GM21367 (cell line): ENCODE data around the gene NSD2.

Source experiments
- ATAC-seq: cut with Tn5 transposase; IDR thresholded peaks from one replicate; pipeline ENCODE4 v1.9.1; 2021; ENCODE audit not compliant: unreplicated experiment

The NSD2 gene

GRCh38 chr4:1939664-1940509, 68.7 kb downstream of the NSD2 start:
- no peak for ATAC-seq

GRCh38 chr4:1940566-1940965, 69.4 kb downstream of the NSD2 start:
- ATAC-seq = no peak

DNA sequence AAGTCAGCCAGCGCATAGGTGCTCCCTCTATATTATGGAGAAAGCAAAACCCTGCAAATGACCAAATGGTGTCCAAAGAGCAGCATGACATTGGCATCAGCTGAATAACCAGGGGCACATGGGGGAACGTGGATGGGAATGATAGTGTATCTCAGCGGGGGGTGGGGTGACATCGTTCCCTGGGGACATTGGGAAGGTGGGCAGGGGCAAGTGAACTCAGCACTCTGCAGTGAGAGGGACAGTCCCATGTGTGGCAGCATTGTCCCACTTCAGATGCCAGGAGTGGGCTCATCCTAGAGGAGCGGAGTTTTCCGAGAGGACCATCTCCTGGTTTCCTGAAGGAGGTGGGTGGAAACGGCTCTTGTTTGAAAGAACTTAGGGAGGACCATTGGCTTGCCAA, 72.7 kb downstream of the NSD2 start:
- ATAC-seq = no peak

- no peak for ATAC-seq
Measured at GRCh38 chr4:1945124-1945895, 74.1 kb downstream of the NSD2 start.

DNA sequence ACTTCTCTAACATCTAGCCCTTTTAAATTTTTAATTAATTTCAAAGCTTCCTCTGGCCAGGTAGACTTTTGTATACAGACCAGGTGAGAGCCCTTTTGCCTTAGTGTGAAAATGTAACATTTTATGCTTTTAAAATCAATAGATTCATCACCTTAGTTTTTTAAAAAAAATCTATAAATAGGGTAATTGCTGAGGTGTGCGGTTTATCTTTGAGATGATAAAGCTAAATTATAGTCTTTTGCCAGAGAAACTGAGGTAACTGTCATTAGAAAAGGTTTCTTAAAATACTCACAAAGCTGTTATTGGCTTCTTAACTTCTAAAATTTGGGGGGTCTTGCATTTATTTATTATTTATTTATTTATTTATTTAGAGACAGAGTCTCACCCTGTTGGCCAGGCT, 74.7 kb downstream of the NSD2 start:
- ATAC-seq = no peak

DNA sequence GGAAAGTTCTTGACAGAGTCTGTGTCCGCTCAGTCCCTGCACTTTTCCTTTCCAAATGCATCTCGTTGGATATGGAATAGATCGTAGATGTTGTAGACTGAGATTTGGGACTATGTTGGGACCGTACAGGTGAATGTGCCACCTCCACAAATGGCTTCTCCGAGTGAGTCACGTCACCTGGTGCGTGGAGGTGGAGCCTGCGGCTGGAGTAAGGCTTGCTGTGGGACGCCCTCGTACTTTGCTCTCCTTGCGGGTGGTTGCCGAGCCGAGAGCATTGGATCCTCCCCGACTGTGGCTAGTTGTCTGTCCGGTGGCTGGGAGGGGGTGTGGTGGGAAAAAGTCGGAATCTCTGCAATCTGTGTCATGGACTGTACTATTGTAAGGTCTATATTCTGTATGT, 77.0 kb downstream of the NSD2 start:
- no peak for ATAC-seq

GRCh38 chr4:1948892-1949436, 77.8 kb downstream of the NSD2 start:
- no peak for ATAC-seq

GRCh38 chr4:1950369-1950768, 79.2 kb downstream of the NSD2 start:
- ATAC-seq = no peak

GRCh38 chr4:1952058-1952700, 81.0 kb downstream of the NSD2 start:
- ATAC-seq = no peak

- ATAC-seq = no peak
Measured at GRCh38 chr4:1952719-1953118, 81.5 kb downstream of the NSD2 start.

DNA sequence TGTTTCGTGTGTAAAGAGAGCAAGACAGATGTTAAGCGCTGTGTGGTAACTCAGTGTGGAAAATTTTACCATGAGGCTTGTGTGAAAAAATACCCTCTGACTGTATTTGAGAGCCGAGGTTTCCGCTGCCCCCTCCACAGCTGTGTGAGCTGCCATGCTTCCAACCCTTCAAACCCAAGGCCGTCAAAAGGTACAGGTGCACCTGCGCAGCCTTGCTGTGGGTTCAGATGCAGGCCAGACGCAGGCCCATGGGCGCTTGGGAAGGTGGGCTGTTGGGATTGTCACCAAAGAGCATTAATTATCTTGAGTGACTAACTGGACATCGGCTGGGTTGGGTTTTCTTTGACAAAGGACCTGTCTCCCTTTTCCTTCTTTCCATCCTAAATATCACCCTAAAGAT, 82.1 kb downstream of the NSD2 start:
- no peak for ATAC-seq

DNA sequence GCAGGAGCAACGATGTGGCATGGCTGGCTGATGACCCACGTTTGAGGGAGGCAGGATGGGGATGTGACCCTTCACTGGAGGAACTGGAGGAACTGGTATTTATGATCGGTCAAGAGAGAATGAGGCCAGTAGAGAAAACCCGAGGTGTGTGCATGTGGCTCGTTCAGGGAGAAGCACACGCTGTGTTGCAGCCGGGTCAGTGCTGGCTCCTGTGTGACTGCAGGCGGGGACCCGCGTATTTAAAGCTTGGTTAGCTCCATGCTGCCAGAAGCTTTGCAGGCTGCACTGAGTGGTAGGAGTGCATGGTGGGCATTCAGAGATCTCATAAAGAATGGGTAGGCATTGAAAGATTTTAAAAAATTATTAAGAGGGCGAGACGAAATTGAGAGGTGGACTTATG, 85.4 kb downstream of the NSD2 start:
- no peak for ATAC-seq

- no peak for ATAC-seq
Measured at GRCh38 chr4:1958276-1959103, 87.3 kb downstream of the NSD2 start.

- ATAC-seq = no peak
Measured at GRCh38 chr4:1959104-1959384, 87.9 kb downstream of the NSD2 start.

DNA sequence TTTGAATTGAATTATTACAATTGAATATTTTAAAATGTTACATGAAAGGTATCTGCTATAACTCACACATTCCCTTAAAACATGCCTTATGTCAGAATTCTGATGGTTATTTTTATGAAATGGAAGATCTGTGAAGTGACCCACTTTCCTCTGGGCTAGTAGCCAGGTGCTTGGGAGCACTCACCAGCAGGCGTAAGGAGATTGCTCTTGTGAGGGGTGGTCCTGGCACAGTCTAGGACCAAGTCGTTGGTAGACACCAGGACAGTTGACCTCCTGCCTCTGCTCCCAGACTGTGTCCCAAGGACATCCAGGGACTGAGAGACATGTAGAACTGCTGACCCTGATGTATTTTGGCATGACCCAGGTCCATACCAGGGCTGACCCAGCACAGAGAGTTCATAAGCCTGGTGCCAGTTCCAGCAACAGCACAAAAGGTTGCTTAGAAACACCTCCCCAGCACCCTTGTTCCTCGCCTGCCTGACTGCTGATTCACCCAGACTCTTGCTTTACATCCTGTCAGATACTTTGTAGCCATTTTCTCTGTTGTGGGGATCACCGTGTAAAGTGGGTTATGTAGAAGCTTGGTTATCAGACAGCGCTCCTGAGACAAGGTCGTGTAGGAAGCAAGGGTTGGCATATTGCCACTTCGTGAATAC, 89.1 kb downstream of the NSD2 start:
- no peak for ATAC-seq

DNA sequence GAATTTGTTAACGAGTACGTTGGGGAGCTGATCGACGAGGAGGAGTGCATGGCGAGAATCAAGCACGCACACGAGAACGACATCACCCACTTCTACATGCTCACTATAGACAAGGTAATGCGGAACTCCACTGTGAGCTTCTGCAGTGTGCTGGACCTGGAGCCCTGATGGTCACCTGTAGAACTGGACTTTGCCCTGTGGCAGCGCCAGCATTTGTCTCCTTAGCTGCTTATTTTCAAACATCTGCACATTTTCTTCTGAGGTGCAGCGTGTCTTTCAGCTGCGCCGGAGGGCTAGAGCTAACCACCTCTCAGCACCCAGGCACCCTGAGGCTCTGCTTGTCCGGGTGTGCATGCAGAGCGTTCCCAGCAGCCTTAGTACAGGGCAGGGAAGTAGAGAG, 89.8 kb downstream of the NSD2 start:
- ATAC-seq = no peak

DNA sequence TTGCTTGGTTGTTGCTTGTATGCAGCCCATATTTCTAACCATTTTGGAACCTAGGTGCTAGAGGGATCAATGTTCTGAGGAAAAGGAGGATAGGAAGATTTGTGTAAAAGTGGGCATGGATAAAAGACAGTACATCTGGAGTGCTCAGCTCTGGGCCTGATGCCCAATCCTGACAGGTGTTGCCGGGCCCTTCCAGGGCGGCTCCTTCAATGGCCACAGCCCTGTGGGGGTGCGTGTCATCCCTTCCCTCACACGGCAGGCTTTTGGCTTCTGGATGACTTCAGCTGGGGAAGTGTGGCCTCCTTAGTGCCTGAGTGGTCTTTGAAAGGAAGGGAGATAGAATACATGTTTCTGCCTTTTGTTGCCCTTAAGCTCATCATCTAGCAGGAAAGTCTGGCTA, 90.4 kb downstream of the NSD2 start:
- no peak for ATAC-seq

DNA sequence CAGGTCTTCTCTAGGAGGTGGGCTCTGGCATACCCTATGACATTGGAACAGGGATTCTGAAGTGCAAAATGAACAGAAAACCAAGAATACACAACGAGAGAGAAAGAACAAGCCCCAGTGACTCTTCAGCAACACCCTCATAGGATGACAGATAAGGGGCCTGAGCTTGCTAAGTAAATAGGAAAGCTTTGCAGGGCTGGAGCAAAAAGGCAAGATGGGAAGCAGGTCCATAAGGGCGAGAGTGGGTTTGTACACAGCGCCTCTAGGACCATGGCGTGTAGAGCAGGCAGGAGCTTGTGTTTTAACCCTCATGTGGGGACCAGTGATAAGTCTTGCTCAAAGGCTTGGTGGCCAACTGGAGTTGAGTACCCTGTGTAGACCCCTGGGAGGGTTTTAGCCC, 91.8 kb downstream of the NSD2 start:
- ATAC-seq = no peak

GRCh38 chr4:1964443-1964842, 93.2 kb downstream of the NSD2 start:
- no peak for ATAC-seq

- no peak for ATAC-seq
Measured at GRCh38 chr4:1964971-1965370, 93.8 kb downstream of the NSD2 start.
